T1000 (cell line): Measurements from ENCODE around the gene FALEC.
"Not testable (repeated sequence)": the region's sequence is repeated elsewhere in the genome, so short reads cannot be mapped to it uniquely, and the experiment has no call there.

Experiments used
- DNase-seq: peaks from one replicate; lab custom pipeline; 2025; ENCODE audit warnings: mixed read lengths; lab: John Stamatoyannopoulos, UW

Gene FALEC

GRCh38 chr1:150558761-150559655 is 43.5 kb downstream of the FALEC start:
- no peak for DNase-seq

GRCh38 chr1:150559656-150560010 is 44.1 kb downstream of the FALEC start:
- DNase-seq: no peak

GRCh38 chr1:150560011-150560438 is 44.5 kb downstream of the FALEC start:
- DNase-seq: peak; percentile 45

- no peak for DNase-seq
These were observed 45.2 kb downstream of the FALEC start for GRCh38 chr1:150560576-150561253.

GRCh38 chr1:150561254-150561973 is 45.9 kb downstream of the FALEC start:
- DNase-seq: peak; percentile 94

GRCh38 chr1:150561974-150562445 is 46.5 kb downstream of the FALEC start:
- peak; percentile 70 for DNase-seq

- DNase-seq: no peak
These were observed 47.1 kb downstream of the FALEC start for GRCh38 chr1:150562446-150563339.

GRCh38 chr1:150563340-150564038 is 47.9 kb downstream of the FALEC start:
- DNase-seq: no peak

GRCh38 chr1:150564051-150564991 is 48.8 kb downstream of the FALEC start:
- DNase-seq: no peak

GRCh38 chr1:150565240-150565991 is 49.9 kb downstream of the FALEC start:
- not testable (repeated sequence) for DNase-seq

- no peak for DNase-seq
These were observed 51.2 kb downstream of the FALEC start for GRCh38 chr1:150566589-150567340.

- DNase-seq: no peak
These were observed 51.8 kb downstream of the FALEC start for GRCh38 chr1:150567341-150567716.

- peak; percentile 82 for DNase-seq
These were observed 52.4 kb downstream of the FALEC start for GRCh38 chr1:150567717-150568593.

GRCh38 chr1:150568594-150568966 is 53.0 kb downstream of the FALEC start:
- DNase-seq: no peak

- no peak for DNase-seq
These were observed 57.5 kb downstream of the FALEC start for GRCh38 chr1:150572918-150573647.

GRCh38 chr1:150573648-150574071 is 58.1 kb downstream of the FALEC start:
- not testable (repeated sequence) for DNase-seq
